ENCODE data around the gene BHLHE23. TPM values are rescaled to one million over a fixed set of nuclear protein-coding genes. Genes with fewer than 3 reads are reported as not detected.
A peak's percentile ranks its signal among the peaks of the same experiment; 100 is the strongest.

BHLHE23 gene
- total RNA-seq, 2 experiments from 2014 or later = not detected

DNA sequence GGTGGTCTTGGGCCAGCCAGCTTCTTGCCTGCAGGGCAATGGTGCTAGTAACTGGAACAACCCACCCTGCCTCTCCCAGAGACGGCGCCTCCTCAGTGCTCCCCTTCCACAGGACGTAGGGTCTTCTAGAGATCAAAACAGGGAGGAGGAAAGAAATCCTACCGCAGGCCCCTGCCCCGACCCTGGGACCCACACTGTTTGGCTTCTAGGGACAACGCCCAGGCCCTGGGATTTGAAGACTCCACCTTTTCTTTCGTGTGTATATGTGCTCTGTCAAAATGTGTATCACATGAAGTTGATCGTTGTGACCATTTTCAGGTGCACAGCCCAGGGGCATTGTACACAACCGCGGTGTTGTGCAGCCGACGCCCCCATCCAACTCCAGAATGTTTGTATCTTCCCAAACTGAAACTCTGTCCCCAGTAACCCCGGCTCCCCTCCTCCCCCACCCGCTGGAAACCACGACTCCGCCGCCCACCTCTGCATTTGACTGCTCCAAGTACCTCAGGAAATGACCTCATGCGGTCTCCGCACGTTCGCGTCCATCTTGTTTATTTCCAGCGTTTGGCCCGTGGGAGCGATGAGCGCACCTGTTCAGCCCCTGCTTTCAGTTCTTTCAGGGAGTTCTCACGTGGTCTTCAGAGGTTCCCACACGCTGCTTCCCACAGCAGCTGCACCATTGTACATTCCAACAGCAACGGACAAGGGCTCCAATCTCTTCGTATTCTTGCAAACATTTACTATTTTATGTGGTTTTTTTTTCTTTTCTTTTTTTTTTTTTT, 3.4 kb upstream of the BHLHE23 start:
- ATAC-seq (peak; percentile 62), DNase-seq (peak; percentile 89)
- Mint-ChIP-seq H3K4me3 (peak overlapping the region; percentile 74), H3K4me1 (ENCODE audit: low read depth) (peaks cover 27% of the 10 kb centered on the region), H3K9me3 (ENCODE audit: insufficient read depth) (peaks cover 16% of the 10 kb centered on the region), H3K27ac (peak overlapping the region; percentile 62), H3K27me3 (ENCODE audit: low read depth) (peaks cover 61% of the 10 kb centered on the region), H3K36me3 (ENCODE audit: low read depth) (peaks cover 2% of the 10 kb centered on the region)
- ChIA-PET CTCF (interaction anchor here (1.1 to 3.4 kb wide), 9 partner anchors 31 to 168 kb away, joined by 3 to 56 read pairs (median 11); no protein-coding TSS in a partner anchor), POLR2A (interaction anchor here (0.5 to 1.7 kb wide), 2 partner anchors 38 to 91 kb away, joined by 3 to 7 read pairs; no protein-coding TSS in a partner anchor)

DNA sequence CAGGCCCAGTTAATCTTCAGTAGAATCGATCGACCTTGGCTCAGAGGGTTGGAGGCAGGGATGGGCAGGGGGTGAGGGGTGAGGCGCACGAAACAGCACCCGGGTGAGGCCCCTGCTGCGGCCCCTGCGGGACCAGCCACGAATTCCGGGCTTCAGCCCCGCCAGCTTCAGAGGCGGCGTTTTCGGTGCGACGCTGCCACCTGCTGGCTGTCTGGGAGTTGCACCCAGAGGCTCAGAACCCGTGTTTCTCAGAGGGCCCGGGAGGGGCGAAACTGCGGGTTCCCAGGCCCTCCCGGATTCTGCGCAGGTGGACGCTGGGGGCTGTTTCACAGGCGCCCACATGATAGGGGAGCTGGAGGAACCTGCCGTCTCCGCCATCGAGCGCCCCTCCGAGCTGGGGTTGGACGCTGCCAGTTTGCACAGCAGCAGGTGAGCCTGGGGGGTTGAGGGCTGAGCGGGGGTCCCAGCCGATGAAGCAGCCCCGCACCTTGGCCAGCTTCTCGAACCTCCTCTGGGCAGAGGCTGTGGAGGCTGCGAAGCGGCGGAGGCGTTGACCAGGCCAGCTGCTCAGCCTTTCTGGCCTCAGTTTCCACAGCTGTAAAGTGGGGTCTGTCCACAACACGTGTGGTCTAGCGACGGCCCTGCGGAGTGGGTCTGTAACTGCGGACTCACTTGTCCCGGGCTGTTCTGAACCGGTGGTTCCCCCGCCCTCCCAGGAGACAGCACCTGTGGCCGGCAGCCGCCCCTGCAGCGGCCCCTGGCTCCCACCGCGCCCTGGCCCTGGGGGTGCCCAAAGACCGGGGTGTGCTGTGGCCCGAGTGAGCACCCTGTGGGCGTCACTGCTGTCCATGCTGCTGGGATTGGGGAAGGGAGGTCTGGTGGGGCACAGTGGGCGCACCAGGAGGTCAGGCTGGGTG, 2.5 kb upstream of the BHLHE23 start:
- ATAC-seq = peak; percentile 73
- H3K4me1 Mint-ChIP-seq (ENCODE audit: low read depth) = peaks cover 30% of the 10 kb centered on the region
- DNase-seq = peak; percentile 87
- H3K36me3 Mint-ChIP-seq (ENCODE audit: low read depth) = peaks cover 2% of the 10 kb centered on the region
- H3K9me3 Mint-ChIP-seq (ENCODE audit: insufficient read depth) = peaks cover 16% of the 10 kb centered on the region
- peaks cover 58% of the 10 kb centered on the region for H3K27me3 Mint-ChIP-seq (ENCODE audit: low read depth)
- peak overlapping the region; percentile 12 for H3K4me3 Mint-ChIP-seq
- no peak overlapping the region for H3K27ac Mint-ChIP-seq
- ChIA-PET CTCF (interaction anchor here (0.6 to 2.2 kb wide), 22 partner anchors 10 to 186 kb away, joined by 3 to 56 read pairs (median 4); no protein-coding TSS in a partner anchor), POLR2A (interaction anchor here (0.6 to 1.7 kb wide), 3 partner anchors 34 to 118 kb away, joined by 3 to 7 read pairs (median 5); no protein-coding TSS in a partner anchor)

DNA sequence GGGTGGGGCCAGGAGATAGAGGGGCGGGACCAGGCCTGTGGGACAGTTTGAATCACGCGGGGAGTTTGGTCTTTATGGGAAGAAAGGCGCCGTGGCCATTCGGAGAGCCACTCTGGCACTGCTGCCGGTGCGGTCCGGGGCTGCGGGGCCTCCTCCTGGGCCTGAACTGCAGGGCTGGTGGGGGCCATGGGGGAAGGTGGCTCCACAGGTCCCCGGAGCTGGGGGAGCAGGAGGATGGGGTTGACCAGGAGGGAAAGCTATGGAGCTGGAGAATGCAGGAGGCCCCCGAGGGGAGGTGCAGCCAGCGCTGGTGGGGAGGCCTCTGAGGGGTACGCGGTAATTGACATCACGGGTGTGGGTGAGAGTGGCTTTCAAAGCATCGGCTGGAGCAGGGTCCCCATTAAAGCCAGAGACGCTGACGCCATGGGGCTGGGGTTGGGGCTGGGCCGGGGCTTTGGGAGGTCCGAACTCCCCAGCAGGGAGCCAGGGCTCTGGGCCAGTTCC, 1.8 kb upstream of the BHLHE23 start:
- ChIA-PET POLR2A (interaction anchor here (0.6 to 1.7 kb wide), 3 partner anchors 33 to 117 kb away, joined by 3 to 7 read pairs (median 5); no protein-coding TSS in a partner anchor), CTCF (interaction anchor here (0.7 to 2.2 kb wide), 20 partner anchors 9 to 186 kb away, joined by 3 to 56 read pairs (median 4); no protein-coding TSS in a partner anchor)
- no peak for ATAC-seq
- no peak overlapping the region for H3K27ac Mint-ChIP-seq
- H3K9me3 Mint-ChIP-seq (ENCODE audit: insufficient read depth) = peaks cover 10% of the 10 kb centered on the region
- H3K4me1 Mint-ChIP-seq (ENCODE audit: low read depth) = peaks cover 31% of the 10 kb centered on the region
- H3K4me3 Mint-ChIP-seq = no peak overlapping the region
- no peaks in the 10 kb centered on the region for H3K36me3 Mint-ChIP-seq (ENCODE audit: low read depth)
- H3K27me3 Mint-ChIP-seq (ENCODE audit: low read depth) = peaks cover 58% of the 10 kb centered on the region
- no peak for DNase-seq

DNA sequence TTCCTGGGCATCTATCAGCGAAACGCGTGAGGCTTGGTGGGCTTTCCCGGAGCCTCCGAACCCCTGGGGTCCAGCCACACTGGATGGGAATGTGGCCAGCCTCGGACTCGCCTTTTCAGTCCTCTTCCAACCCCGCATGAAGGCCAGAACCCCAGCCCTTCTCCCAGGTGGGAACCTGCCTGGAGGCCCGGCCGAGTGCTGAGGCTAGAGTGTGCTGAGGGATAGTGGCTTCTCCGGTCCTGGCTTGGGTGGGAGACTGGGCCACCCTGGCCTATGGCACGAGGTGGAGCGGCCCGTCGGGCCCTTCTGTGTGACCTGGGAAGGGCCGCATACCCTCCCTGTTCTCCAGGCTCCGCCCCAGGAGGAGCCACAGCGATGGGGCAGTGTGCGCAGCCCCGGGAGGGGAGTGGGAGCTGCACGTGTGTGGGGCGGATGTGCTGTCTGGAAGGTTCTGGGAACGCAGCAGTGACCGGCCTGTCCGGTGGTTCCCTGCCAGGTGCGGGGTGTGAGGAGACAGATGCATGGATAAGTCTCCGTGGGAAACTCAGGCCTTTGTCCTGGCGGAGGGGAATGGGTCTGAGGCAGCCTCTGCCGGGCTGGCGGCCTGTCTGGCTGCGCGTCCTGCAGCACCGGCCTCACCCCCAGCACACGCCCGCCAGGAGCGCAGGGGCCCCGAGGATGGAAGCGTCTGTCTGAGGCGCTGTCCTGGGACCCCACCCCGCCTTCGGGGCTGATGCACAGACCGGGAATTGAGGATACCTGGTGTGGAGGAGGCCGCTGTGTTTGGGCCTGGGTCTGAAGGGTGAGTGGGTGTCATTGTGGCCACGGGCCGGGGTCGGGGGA, 1.1 kb upstream of the BHLHE23 start:
- Mint-ChIP-seq H3K27ac (no peak overlapping the region), H3K36me3 (ENCODE audit: low read depth) (no peaks in the 10 kb centered on the region), H3K9me3 (ENCODE audit: insufficient read depth) (peaks cover 2% of the 10 kb centered on the region), H3K4me3 (no peak overlapping the region), H3K4me1 (ENCODE audit: low read depth) (peaks cover 31% of the 10 kb centered on the region), H3K27me3 (ENCODE audit: low read depth) (peaks cover 57% of the 10 kb centered on the region)
- DNase-seq (no peak), ATAC-seq (no peak)
- ChIA-PET CTCF (interaction anchor here (1.0 to 5.7 kb wide), 11 partner anchors 9 to 107 kb away, joined by 3 to 56 read pairs (median 6); no protein-coding TSS in a partner anchor), POLR2A (interaction anchor here (1.0 to 1.7 kb wide), 2 partner anchors 33 to 35 kb away, joined by 5 to 7 read pairs; no protein-coding TSS in a partner anchor)

DNA sequence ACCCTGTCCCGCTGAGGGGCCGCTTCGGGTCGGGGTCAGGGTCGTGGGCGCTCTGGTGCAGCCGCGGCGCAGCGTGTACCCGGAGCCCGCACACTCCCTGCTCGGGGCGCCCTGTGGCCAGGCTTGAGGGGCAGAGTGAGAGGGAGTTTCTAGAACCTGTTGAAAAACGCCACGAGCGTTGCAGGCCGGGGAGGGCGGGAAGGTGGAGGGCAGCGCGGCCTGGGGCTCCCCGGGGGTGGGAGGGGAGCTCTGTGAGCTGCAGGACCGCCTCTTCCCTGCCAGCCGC, 539 bp upstream of the BHLHE23 start:
- DNase-seq (no peak), ATAC-seq (no peak)
- H3K27ac Mint-ChIP-seq = no peak overlapping the region
- CTCF ChIA-PET = interaction anchor here (5.7 kb wide), 1 partner anchor 34 kb away, joined by 30 read pairs; no protein-coding TSS in a partner anchor
- H3K9me3 Mint-ChIP-seq (ENCODE audit: insufficient read depth) = no peaks in the 10 kb centered on the region
- H3K36me3 Mint-ChIP-seq (ENCODE audit: low read depth) = no peaks in the 10 kb centered on the region
- peaks cover 59% of the 10 kb centered on the region for H3K27me3 Mint-ChIP-seq (ENCODE audit: low read depth)
- POLR2A ChIA-PET = no interaction called here
- no peak overlapping the region for H3K4me3 Mint-ChIP-seq
- peaks cover 31% of the 10 kb centered on the region for H3K4me1 Mint-ChIP-seq (ENCODE audit: low read depth)

DNA sequence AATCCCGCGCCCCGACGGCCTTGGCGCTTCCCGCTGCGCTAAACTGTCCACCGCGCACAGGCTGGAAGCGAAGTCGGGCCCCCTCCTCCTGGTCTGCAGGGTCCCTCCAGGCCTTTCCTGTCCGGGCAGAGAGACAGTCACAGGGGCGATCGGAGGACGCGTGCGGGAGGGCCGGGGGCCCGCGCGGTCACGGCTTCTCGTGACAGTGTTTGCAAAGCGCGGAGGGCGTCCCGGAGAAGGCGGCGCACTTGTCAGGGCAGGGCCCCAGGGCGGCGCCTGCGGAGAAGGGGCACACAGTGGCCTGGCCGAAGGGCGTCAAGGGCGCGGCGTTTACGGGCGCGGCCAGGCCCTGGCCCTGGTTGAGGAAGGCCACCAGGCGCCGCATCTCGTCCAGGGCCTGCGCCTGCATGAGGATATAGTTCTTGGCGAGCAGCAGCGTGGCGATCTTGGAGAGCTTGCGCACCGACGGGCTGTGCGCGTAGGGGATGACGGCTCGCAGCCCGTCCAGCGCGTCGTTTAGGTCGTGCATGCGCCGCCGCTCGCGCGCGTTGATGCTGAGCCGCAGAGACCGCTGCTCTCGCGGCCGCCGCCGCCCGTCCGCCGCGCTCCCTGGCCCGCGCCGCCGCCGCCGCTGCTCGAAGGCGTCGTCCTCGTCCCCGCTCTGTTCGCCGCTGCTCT, 763 bp downstream of the BHLHE23 start:
- H3K9me3 Mint-ChIP-seq (ENCODE audit: insufficient read depth) = no peaks in the 10 kb centered on the region
- no peaks in the 10 kb centered on the region for H3K36me3 Mint-ChIP-seq (ENCODE audit: low read depth)
- no peak overlapping the region for H3K27ac Mint-ChIP-seq
- CTCF ChIA-PET = interaction anchor here (0.9 to 5.7 kb wide), 2 partner anchors 26 to 33 kb away, joined by 4 to 30 read pairs; no protein-coding TSS in a partner anchor
- peak overlapping the region; percentile 36 for H3K4me3 Mint-ChIP-seq
- H3K4me1 Mint-ChIP-seq (ENCODE audit: low read depth) = peaks cover 31% of the 10 kb centered on the region
- H3K27me3 Mint-ChIP-seq (ENCODE audit: low read depth) = peaks cover 64% of the 10 kb centered on the region
- POLR2A ChIA-PET = no interaction called here
- ATAC-seq = no peak
- DNase-seq = no peak

DNA sequence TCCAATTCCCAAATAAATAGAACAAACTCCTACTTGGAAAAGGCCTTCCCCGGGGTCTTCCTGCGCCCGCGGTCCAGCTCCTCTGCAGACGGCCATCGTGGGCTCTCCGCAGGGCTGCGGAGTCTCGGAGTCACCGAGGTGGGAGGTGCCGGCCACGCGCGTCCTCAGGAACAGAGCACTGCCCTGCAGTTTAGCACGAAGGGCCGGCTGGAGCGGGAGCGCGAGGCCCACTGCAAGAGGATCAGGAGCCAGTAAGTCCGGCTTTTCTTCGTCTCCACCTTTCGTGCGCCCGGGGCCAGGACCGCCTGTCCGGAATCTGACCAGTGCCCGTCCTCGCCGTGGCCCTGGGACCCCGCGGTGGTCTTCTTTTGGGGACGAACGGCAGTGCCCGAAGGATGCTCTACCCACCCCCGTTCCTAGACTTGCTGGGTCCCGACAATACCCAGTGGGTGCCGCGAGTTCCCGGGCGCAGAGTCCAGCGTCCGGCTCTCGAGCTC, 1.4 kb downstream of the BHLHE23 start:
- Mint-ChIP-seq H3K36me3 (ENCODE audit: low read depth) (no peaks in the 10 kb centered on the region), H3K27ac (no peak overlapping the region), H3K27me3 (ENCODE audit: low read depth) (peaks cover 69% of the 10 kb centered on the region), H3K4me1 (ENCODE audit: low read depth) (peaks cover 30% of the 10 kb centered on the region), H3K9me3 (ENCODE audit: insufficient read depth) (no peaks in the 10 kb centered on the region), H3K4me3 (peak overlapping the region; percentile 36)
- no peak for DNase-seq
- POLR2A ChIA-PET = no interaction called here
- no peak for ATAC-seq
- CTCF ChIA-PET = interaction anchor here (1.0 to 5.7 kb wide), 3 partner anchors 33 to 134 kb away, joined by 3 to 30 read pairs (median 3); no protein-coding TSS in a partner anchor

DNA sequence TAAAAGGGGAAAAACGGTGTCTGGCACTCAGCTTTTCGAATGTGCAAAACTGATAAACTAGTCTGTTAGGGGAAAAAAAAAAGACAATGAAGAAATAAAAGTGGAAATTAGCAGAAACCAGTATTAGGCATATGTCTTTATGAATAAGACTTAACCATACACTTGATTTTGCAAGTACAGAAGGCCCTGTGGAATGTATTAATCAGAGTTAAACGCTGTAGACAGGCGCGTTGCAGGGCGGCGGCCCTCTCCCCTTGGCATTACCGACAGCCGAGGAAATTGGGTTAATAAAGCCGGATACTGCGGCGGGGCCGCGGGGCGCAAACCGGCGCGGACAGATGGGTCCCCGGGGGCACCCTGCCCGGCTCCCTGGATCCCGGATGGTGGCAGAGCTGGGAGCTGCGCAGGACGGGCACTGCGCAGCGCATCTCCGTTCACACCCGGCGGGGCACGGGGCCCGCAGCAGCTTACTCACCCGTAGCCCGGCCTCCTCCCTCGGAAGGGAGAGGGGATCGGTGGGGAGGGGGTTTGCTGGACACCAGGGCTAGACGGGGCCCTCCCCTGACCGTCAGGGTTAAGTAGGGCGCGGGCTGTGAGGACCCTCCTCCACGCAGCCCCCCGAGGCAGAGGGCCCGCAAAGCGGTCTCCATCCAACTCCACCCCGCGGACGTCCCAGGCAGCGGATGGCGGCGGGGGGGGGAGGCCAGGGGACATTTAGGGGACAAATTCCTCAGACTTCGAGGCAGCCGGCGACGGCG, 2.0 kb downstream of the BHLHE23 start:
- H3K4me3 Mint-ChIP-seq = no peak overlapping the region
- ChIA-PET POLR2A (no interaction called here), CTCF (interaction anchor here (1.0 to 5.7 kb wide), 3 partner anchors 32 to 133 kb away, joined by 3 to 30 read pairs (median 3); no protein-coding TSS in a partner anchor)
- no peak overlapping the region for H3K27ac Mint-ChIP-seq
- ATAC-seq (no peak), DNase-seq (no peak)
- no peaks in the 10 kb centered on the region for H3K9me3 Mint-ChIP-seq (ENCODE audit: insufficient read depth)
- peaks cover 27% of the 10 kb centered on the region for H3K4me1 Mint-ChIP-seq (ENCODE audit: low read depth)
- no peaks in the 10 kb centered on the region for H3K36me3 Mint-ChIP-seq (ENCODE audit: low read depth)
- peaks cover 71% of the 10 kb centered on the region for H3K27me3 Mint-ChIP-seq (ENCODE audit: low read depth)

DNA sequence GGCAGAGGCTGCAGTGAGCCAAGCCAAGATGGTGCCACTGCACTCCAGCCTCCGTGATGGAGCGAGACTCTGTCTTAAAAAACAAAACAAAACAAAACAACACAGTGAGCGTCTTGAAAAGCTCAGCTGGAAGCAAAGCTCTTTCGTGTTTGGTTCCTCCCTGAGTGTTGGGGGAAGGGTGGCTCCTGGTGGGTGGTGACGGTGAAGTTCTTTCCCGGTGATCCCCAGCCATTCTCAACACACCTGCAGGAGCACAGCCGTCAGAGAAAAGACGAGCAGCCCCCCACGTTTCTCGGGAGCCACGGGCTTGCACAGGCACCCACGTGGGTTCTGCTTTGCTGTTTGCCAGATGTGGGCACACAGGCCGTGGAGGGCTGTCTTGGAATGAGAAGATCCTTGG, 3.2 kb downstream of the BHLHE23 start:
- Mint-ChIP-seq H3K4me3 (no peak overlapping the region), H3K27ac (no peak overlapping the region), H3K9me3 (ENCODE audit: insufficient read depth) (no peaks in the 10 kb centered on the region), H3K4me1 (ENCODE audit: low read depth) (peaks cover 25% of the 10 kb centered on the region), H3K27me3 (ENCODE audit: low read depth) (peaks cover 69% of the 10 kb centered on the region), H3K36me3 (ENCODE audit: low read depth) (peaks cover 4% of the 10 kb centered on the region)
- ATAC-seq = no peak
- DNase-seq = no peak
- CTCF ChIA-PET = interaction anchor here (1.4 to 5.7 kb wide), 2 partner anchors 25 to 31 kb away, joined by 4 to 30 read pairs; no protein-coding TSS in a partner anchor
- POLR2A ChIA-PET = interaction anchor here (1.2 kb wide), 1 partner anchor 25 kb away, joined by 3 read pairs; no protein-coding TSS in a partner anchor
